Measurements from ENCODE around the gene FOXN3. TPM values are rescaled to one million over a fixed set of nuclear protein-coding genes. Genes with fewer than 3 reads are reported as not detected.
A peak's percentile ranks its signal among the peaks of the same experiment; 100 is the strongest.
"Not testable (repeated sequence)": the region's sequence is repeated elsewhere in the genome, so short reads cannot be mapped to it uniquely, and the experiment has no call there.

The FOXN3 gene
- total RNA-seq, 1 experiment from 2014 or later: 45.8 TPM

DNA sequence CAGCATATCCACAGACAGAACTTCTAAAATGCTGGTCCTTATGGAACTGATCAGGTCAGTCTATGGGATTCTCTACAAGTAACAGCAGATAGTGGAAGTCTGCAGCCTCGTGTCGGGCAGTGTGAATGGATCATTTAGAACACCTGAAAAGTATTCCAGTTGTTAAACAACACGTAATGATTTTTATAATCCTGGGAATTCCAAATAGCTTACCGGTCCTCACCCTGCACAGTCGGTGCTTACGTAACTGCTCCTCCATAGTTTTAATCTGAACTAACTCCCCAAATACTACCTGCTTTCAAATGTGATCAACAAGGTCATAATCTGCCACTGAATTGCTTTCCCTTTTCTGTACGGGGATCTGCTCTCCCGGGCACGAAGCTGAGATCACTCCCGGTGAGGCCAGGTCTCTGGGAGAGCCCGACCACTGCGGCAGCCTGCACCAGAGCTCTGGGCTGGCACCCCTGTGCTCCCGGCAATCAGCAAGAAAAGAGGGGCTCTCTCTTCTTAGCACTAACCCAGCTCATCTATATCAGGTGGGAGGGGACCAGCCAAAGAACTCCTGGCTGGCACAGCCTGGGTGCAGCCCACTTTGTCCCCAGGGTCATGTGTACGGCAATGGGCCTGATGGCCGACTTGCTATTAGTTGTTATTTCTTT is 157.0 kb downstream of the FOXN3 start:
- Histone ChIP-seq H3K36me3 (no peaks in the 10 kb centered on the region; the same call in 1 of the 2 replicates), H3K9me3 (replicated peaks) (no peaks in the 10 kb centered on the region), H3K27me3 (no peaks in the 10 kb centered on the region), H3K4me1 (peaks cover 7% of the 10 kb centered on the region; the same call in 1 of the 2 replicates), H3K27ac (no peak overlapping the region), H3K4me3 (no peak overlapping the region)
- no peak for DNase-seq

DNA sequence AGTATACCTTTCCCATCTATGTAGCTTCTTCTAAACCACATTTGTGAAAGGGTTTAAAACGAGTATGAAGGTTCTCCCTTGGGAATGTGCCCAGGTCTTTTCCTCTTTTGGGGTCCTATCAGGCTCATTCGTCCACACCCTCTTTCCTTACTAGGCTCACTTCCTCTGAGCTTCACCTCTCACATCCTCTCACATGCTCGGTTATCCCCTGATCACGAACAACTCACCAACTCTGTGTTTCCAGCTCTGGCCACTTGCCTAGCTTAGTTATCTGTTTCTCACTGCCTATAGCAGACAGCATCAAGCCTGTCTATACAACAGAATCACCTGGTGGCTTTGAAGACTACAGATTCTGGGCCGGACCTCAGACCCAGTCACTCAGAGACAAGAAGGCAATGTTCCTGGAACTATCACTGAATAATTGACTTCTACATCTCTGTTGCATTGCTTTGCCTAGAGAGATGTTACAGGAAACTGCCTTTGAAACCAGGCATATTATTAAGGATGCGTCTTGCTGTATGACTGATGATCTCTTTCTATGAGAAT is 158.2 kb downstream of the FOXN3 start:
- no peaks in the 10 kb centered on the region; the same call in 1 of the 2 replicates for H3K36me3 ChIP-seq
- no peak for DNase-seq
- no peaks in the 10 kb centered on the region for H3K9me3 ChIP-seq (replicated peaks)
- no peak overlapping the region for H3K4me3 ChIP-seq
- H3K27ac ChIP-seq: no peak overlapping the region
- H3K4me1 ChIP-seq: peaks cover 7% of the 10 kb centered on the region; the same call in 1 of the 2 replicates
- no peaks in the 10 kb centered on the region for H3K27me3 ChIP-seq

DNA sequence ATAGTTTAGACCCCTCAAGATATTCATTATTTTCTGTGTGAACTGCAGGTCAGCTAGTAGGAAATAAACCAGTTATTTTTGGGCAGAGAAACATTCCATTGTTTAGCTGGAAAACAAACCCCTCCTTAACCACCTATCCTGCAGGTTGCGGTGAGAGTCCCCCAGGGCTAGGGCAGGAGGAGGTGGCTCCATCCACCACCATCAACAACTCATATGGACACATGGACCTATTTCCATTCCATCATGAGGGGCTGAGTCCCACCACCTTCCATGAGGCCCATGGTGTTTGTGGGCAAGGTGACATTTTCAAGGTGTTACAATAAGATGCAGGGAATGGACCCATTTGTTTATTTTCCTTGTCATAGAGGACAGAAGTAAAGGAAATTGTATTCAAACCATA is 160.1 kb downstream of the FOXN3 start:
- H3K36me3 ChIP-seq: no peaks in the 10 kb centered on the region; the same call in 1 of the 2 replicates
- H3K27ac ChIP-seq: no peak overlapping the region
- no peak for DNase-seq
- H3K4me1 ChIP-seq: peaks cover 7% of the 10 kb centered on the region; the same call in 1 of the 2 replicates
- no peak overlapping the region for H3K4me3 ChIP-seq
- no peaks in the 10 kb centered on the region for H3K9me3 ChIP-seq (replicated peaks)
- no peaks in the 10 kb centered on the region for H3K27me3 ChIP-seq

DNA sequence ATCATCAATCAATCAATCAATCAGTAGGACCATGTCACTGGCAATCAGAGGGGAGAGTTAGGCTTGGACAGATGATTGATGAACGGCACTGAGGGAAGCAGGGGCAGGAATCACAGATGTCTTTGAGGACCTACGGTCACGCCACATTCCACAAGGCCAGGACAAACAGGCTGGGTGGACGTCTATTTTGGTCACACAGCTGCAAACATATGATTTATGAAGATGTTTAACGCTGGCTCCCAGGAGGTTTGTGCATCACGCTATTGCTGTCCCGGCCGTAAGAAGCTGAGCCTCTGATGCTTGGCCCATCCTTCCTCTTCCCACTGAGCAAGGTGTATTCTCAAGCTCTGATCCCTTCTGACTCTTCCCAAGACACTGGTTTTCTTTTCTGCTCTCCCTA is 160.8 kb downstream of the FOXN3 start:
- no peaks in the 10 kb centered on the region for H3K27me3 ChIP-seq
- peaks cover 7% of the 10 kb centered on the region; the same call in 1 of the 2 replicates for H3K4me1 ChIP-seq
- no peak overlapping the region for H3K27ac ChIP-seq
- no peaks in the 10 kb centered on the region; the same call in 1 of the 2 replicates for H3K36me3 ChIP-seq
- H3K9me3 ChIP-seq (replicated peaks): no peaks in the 10 kb centered on the region
- no peak overlapping the region for H3K4me3 ChIP-seq
- DNase-seq: peak; percentile 23 to 30

DNA sequence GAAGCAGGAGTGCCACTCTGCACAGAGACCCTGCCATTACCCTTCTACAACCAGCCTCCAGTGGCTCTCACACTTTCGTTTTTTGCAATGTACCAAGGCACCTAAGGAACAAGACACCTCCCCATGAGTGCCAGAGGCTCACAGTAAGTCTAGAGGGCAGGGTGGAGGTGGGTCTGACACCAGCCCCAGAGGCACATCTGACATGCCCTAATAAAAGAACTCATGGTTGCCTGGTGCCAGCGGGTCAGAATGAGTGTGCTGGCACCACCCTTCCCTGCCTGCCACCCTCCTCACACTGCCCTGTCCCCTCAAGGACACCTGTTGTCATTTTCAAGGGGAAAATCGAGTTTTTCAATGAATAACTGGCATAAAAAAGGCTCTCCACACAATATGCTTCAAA is 161.2 kb downstream of the FOXN3 start:
- DNase-seq: no peak
- no peak overlapping the region for H3K27ac ChIP-seq

DNA sequence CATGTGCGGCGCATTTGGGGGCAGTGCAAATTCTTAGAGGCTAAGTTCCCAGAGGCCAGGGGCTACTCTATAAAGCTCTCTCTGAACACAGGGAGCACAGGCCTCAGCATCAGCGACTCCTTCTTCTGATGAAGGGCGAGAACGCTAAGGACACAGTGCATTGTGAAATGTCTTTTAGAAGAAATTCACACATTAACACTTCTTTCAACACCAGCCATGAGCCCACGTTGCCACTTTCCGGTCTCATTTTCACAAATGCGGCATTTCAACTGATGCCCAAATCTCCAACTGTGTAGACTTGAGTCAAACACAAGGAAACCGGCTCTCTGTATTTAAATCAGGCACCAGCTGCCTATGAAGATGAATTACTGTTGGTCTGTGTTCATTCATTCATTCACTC is 162.0 kb downstream of the FOXN3 start:
- Histone ChIP-seq H3K4me1 (peaks cover 7% of the 10 kb centered on the region; the same call in 1 of the 2 replicates), H3K4me3 (no peak overlapping the region), H3K27ac (no peak overlapping the region), H3K36me3 (no peaks in the 10 kb centered on the region; the same call in 1 of the 2 replicates), H3K27me3 (no peaks in the 10 kb centered on the region), H3K9me3 (replicated peaks) (no peaks in the 10 kb centered on the region)
- no peak for DNase-seq

More for the DNA sequence above, 161.2 kb downstream of the FOXN3 start:
- H3K27me3 ChIP-seq: no peaks in the 10 kb centered on the region
- no peak overlapping the region for H3K4me3 ChIP-seq
- H3K4me1 ChIP-seq: peaks cover 7% of the 10 kb centered on the region; the same call in 1 of the 2 replicates
- no peaks in the 10 kb centered on the region for H3K9me3 ChIP-seq (replicated peaks)
- no peaks in the 10 kb centered on the region; the same call in 1 of the 2 replicates for H3K36me3 ChIP-seq

DNA sequence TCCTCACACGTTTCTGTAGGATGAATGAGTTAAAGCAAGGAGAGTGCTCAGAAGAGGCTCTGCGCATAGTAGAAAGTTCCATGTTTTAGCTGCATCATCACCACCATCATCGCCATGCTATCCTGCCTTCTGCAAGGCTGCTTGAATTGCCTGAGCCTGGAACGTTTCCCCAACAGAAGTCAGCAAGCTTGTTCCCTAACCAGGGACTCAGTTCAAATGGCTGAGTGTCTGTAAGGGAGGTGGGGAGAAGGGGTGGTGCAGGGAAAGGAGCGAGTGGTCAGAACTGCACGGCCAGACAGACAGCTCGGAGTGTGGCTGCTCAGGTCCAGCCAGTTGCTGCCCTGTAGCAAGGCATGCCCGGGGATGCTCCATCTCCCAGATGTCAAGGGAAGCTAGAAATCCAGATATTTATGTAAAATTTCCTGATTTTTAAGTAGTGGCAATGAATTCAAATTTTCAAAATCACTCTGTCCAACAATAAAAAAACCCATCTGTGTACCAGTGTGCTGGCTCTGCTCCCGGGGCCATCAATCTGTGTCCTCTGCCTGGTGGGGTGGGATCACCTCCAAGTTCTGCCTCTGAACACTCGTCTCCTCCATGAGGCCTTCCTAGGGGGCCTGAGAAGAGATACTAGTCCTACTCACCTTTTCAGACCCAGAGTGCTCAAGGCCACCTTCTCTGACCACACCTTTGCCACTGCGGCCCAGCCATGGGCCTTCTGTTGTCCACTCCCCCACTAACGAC is 162.7 kb downstream of the FOXN3 start:
- Histone ChIP-seq H3K9me3 (replicated peaks) (no peaks in the 10 kb centered on the region), H3K27ac (no peak overlapping the region), H3K36me3 (no peaks in the 10 kb centered on the region; the same call in 1 of the 2 replicates), H3K4me3 (no peak overlapping the region), H3K4me1 (peaks cover 7% of the 10 kb centered on the region; the same call in 1 of the 2 replicates), H3K27me3 (no peaks in the 10 kb centered on the region)
- no peak for DNase-seq

DNA sequence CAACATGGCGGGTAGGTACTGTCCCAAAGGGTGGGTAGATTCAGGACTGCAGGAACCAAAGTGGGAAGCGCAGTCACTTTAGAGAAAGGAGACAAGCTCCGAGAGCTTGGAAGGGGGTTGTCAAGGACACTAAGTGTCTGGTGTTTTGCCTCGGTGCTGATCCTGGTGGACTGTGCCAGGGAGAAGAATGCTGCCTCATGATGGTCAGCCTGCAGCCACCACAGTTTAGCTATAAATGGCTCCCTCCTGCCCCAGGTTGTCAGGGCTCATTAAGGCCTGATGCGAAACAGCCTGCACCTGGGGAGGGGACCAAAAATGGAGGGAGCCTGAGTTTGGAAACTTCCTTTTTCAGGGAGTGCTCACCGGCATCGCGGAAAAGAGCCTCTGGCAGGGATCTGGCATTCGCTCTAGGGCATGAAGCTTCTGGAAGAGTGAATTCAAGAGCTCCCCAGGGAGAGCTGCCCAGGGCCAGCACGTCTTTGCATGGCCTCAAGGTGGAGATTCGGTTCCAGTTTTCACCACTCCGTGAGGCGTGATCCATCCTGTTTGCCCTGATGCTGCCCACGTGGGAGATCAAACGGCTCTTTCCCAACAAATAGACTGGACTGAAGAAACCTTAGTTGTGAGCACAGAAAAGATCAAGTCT is 164.0 kb downstream of the FOXN3 start:
- Histone ChIP-seq H3K27me3 (no peaks in the 10 kb centered on the region), H3K9me3 (replicated peaks) (no peaks in the 10 kb centered on the region), H3K36me3 (no peaks in the 10 kb centered on the region; the same call in 1 of the 2 replicates), H3K4me1 (peaks cover 7% of the 10 kb centered on the region; the same call in 1 of the 2 replicates), H3K27ac (no peak overlapping the region), H3K4me3 (no peak overlapping the region)
- DNase-seq: no peak

DNA sequence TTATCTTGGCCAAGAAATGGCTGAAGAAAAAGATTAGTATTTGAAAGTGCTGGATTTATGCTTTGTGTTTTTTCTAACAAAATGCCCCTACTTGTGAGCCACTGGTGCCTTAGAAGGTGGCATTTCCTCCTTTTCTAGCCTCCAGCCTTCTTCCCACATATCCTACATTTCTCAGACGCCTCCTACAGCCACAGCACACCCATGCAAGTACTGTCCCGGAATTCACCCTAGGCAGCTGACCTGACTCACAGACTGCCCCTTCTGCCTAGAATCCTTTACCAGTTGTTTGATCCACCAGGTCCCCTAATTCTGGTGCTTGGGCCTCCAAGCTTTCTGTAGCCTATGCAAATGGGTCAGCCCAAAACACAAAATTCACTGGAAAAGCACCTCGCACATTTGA is 166.0 kb downstream of the FOXN3 start:
- no peaks in the 10 kb centered on the region for H3K9me3 ChIP-seq (replicated peaks)
- H3K36me3 ChIP-seq: no peaks in the 10 kb centered on the region; the same call in 1 of the 2 replicates
- peaks cover 2% of the 10 kb centered on the region; the same call in 1 of the 2 replicates for H3K4me1 ChIP-seq
- H3K27ac ChIP-seq: no peak overlapping the region
- no peak overlapping the region for H3K4me3 ChIP-seq
- no peak for DNase-seq
- H3K27me3 ChIP-seq: no peaks in the 10 kb centered on the region

DNA sequence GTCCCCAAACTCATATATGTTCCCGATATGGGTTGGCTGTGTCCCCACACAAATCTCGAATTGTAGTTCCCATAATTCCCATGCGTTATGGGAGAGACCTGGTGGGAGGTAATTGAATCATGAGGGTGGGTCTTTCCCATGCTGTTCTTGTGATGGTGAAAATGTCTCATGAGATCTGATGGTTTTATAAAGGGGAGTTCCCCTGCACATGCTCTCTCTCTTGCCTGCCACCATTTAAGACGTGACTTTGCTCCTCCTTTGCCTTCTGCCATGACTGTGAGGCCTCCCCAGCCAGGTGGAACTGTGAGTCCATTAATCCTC is 166.4 kb downstream of the FOXN3 start:
- not testable (repeated sequence) for H3K4me3 ChIP-seq; DNase-seq; H3K4me1 ChIP-seq; H3K27me3 ChIP-seq; H3K9me3 ChIP-seq (replicated peaks); H3K36me3 ChIP-seq; H3K27ac ChIP-seq

DNA sequence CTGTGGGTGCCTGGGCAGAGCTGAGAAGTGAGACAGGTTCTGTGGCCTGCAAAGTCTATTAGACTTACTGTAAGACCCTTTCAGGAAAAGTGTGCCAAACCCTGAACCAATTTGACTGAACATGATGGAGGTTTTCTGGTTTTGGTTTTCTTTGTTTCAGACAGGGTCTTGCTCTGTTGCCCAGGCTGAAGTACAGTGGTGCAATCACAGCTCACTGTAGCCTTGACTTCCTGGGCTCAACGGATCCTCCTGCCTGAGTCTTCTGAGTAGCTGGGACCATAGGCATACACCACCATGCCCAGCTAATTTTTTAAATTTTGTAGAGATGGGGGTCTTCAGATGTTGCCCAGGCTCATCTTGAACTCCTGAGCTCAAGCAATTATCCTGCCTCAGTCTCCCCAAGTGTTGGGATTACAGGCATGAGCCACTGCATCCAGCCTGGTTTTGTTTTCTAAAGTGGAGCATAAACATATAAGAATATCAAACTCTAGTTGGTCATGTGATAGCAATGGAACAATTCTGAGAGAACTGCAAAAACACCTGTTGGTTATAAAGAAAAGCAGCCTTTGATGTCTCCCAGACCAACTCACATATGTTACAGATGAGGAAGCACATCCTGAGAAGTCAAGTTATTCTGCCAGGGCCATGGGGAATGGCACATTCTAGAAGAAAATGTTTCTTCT is 166.9 kb downstream of the FOXN3 start:
- H3K9me3 ChIP-seq (replicated peaks): no peaks in the 10 kb centered on the region
- no peaks in the 10 kb centered on the region; the same call in 1 of the 2 replicates for H3K36me3 ChIP-seq
- no peaks in the 10 kb centered on the region for H3K4me1 ChIP-seq
- H3K27me3 ChIP-seq: no peaks in the 10 kb centered on the region
- DNase-seq: no peak
- H3K27ac ChIP-seq: no peak overlapping the region
- no peak overlapping the region for H3K4me3 ChIP-seq

DNA sequence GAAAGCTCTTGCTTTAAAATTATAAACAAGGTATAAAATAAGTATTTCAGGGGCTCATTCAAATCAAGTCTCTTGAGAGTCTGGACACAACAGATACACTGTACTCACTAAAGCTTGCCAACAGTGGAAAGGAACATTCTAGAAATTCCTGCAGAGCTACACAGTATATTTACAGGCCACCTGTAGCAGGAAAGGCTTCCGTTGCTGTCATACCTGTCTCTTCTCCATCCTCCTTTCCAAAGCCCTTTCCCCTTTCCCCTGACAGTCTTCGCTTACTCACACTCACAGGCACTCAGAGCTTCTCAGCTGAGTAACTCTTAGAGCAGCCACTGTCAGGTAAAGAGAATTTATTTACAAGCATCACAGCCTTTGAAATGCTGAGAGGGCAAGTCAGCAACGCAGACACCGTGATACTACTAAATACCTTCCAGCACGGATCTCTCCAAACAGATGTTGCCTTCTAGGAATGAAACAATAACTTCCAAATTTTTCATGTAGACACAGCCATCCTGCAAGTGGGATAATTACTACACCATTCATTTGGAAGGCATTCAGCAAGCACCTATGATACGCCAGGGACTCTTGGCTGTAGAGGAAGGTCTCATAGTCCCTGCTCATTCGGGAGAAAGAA is 167.9 kb downstream of the FOXN3 start:
- DNase-seq: no peak
- no peaks in the 10 kb centered on the region for H3K36me3 ChIP-seq
- H3K4me3 ChIP-seq: no peak overlapping the region
- no peak overlapping the region for H3K27ac ChIP-seq
- H3K9me3 ChIP-seq (replicated peaks): no peaks in the 10 kb centered on the region
- no peaks in the 10 kb centered on the region for H3K4me1 ChIP-seq
- no peaks in the 10 kb centered on the region for H3K27me3 ChIP-seq

DNA sequence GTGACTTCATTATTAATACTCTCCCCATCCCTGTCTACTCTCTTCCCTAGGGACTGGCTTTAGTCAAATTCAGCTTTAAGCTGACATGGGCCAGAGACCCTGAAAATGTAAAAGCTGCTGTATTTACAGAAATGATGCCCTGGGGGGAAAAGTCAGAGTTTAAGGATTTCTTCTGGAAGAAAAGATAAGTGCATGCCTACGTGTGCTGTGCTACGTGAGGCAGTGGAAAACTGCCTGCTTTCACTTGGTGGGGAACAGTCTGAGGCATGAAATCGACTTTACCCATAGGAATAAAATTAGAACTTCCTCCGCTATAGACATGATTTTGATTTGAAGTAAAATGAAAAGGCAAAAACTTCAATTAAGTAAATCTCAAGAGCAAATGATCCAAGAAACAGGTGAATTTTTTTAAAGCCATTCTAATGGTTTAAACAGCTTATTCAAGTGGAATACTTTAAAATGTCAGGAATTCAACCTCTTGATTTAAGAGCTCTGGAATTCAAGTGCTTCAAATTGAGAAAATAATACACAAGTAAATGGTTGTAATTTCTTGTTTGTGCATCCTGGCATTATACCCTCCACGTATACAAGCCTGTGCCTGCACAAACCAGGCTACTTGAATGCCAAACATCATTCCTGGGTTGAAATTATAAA is 168.5 kb downstream of the FOXN3 start:
- Histone ChIP-seq H3K27ac (no peak overlapping the region), H3K9me3 (replicated peaks) (no peaks in the 10 kb centered on the region), H3K36me3 (no peaks in the 10 kb centered on the region), H3K27me3 (no peaks in the 10 kb centered on the region), H3K4me1 (no peaks in the 10 kb centered on the region), H3K4me3 (no peak overlapping the region)
- DNase-seq: no peak

All from SJCRH30 (cell line).